ENCODE results near the gene ZNF385D. TPM values are rescaled to one million over a fixed set of nuclear protein-coding genes. Genes with fewer than 3 reads are reported as not detected.
A peak's percentile ranks its signal among the peaks of the same experiment; 100 is the strongest.

Gene ZNF385D
- total and polyA plus RNA-seq, 7 donors: under 0.01 to 4.3 (median 1.2) TPM

DNA sequence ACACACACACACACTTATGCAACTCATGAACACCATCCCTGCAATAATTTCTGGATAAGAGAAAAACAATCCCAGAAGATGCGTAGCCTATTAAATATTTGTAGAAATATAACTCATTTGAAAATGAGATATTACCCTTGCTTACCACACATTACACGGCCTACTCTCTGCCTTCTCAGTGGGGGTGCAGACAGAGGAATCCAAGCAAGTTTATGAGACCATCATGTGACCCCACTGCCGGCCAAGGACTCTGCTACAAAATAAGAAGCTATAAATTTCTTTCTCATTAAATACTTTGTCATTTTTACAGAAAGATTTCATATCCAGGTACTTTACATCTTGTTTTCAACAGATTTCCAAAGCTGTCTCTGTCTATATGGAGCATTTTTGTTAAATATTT lies 286.3 kb downstream of the ZNF385D start:
- Histone ChIP-seq H3K27me3 (no peaks in the 10 kb centered on the region), H3K9me3 (no peaks in the 10 kb centered on the region), H3K27ac (no peak overlapping the region), H3K4me1 (peaks cover 0 to 22% (median 8%) of the 10 kb centered on the region in 4 donors), H3K36me3 (no peaks in the 10 kb centered on the region), H3K4me3 (no peak overlapping the region)
- intact Hi-C loops (cut with DNase I): no loop called here
- TF ChIP-seq POLR2A (IDR thresholded peaks at IDR 0.05) (no peak), POLR2AphosphoS5 (IDR thresholded peaks at IDR 0.05) (peak in 2 of 4 donors; percentile 32 to 35), EP300 (IDR thresholded peaks at IDR 0.05) (no peak)
- TF ChIP-seq, protein P1, sequence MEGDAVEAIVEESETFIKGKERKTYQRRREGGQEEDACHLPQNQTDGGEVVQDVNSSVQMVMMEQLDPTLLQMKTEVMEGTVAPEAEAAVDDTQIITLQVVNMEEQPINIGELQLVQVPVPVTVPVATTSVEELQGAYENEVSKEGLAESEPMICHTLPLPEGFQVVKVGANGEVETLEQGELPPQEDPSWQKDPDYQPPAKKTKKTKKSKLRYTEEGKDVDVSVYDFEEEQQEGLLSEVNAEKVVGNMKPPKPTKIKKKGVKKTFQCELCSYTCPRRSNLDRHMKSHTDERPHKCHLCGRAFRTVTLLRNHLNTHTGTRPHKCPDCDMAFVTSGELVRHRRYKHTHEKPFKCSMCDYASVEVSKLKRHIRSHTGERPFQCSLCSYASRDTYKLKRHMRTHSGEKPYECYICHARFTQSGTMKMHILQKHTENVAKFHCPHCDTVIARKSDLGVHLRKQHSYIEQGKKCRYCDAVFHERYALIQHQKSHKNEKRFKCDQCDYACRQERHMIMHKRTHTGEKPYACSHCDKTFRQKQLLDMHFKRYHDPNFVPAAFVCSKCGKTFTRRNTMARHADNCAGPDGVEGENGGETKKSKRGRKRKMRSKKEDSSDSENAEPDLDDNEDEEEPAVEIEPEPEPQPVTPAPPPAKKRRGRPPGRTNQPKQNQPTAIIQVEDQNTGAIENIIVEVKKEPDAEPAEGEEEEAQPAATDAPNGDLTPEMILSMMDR (IDR thresholded peaks at IDR 0.05): no peak
- DNase-seq: peak; percentile 66
- WGBS, 2 donors: 46 to 51% methylated on average over 3 of the region's 3 CpGs

GRCh38 chr3:21463319-21463718 lies 287.7 kb downstream of the ZNF385D start:
- WGBS, 2 donors: 89 to 91% methylated on average over 4 of the region's 4 CpGs
- Histone ChIP-seq H3K36me3 (no peaks in the 10 kb centered on the region), H3K4me1 (peaks cover 0 to 22% (median 8%) of the 10 kb centered on the region in 4 donors), H3K9me3 (no peaks in the 10 kb centered on the region), H3K27me3 (no peaks in the 10 kb centered on the region), H3K4me3 (no peak overlapping the region), H3K27ac (no peak overlapping the region)
- no peak for TF ChIP-seq POLR2AphosphoS5 (IDR thresholded peaks at IDR 0.05)
- TF ChIP-seq, protein P1 (IDR thresholded peaks at IDR 0.05): no peak
- TF ChIP-seq POLR2A (IDR thresholded peaks at IDR 0.05): no peak
- intact Hi-C loops (cut with DNase I): no loop called here
- DNase-seq: no peak

- no peak overlapping the region for H3K4me3 ChIP-seq
- no peaks in the 10 kb centered on the region for H3K36me3 ChIP-seq
- no peaks in the 10 kb centered on the region for H3K9me3 ChIP-seq
- DNase-seq: no peak
- peaks cover 0 to 22% (median 8%) of the 10 kb centered on the region in 4 donors for H3K4me1 ChIP-seq
- intact Hi-C loops (cut with DNase I): no loop called here
- no peak for TF ChIP-seq EP300 (IDR thresholded peaks at IDR 0.05)
- TF ChIP-seq POLR2A (IDR thresholded peaks at IDR 0.05): no peak
- TF ChIP-seq, protein P1 (IDR thresholded peaks at IDR 0.05): no peak
- TF ChIP-seq POLR2AphosphoS5 (IDR thresholded peaks at IDR 0.05): no peak
- H3K27ac ChIP-seq: no peak overlapping the region
- no peaks in the 10 kb centered on the region for H3K27me3 ChIP-seq
These were observed 288.9 kb downstream of the ZNF385D start for GRCh38 chr3:21462141-21462540.

DNA sequence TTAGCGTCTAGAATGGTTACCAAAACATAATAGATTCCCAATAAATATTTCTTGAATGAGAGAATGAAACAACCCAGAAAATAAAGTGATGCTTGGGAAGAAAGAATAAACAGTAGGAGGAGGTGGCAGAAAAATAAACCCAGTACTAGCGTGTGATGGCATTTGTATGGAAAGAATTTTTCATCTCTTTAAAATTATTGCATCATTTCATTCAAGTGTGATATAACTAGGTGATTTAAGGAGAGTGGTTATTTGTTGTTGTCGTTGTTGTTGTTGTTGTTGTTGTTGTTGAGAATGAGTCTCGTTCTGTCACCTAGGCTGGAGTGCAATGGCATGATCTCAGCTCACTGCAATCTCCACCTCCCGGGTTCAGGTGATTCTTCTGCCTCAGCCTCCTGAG lies 293.9 kb downstream of the ZNF385D start:
- no peak for DNase-seq
- H3K36me3 ChIP-seq: no peaks in the 10 kb centered on the region
- WGBS, 2 donors: 82 to 85% methylated on average over 5 of the region's 5 CpGs
- TF ChIP-seq POLR2A (IDR thresholded peaks at IDR 0.05) (no peak), POLR2AphosphoS5 (IDR thresholded peaks at IDR 0.05) (no peak), EP300 (IDR thresholded peaks at IDR 0.05) (no peak)
- TF ChIP-seq, protein P1 (IDR thresholded peaks at IDR 0.05): no peak
- intact Hi-C loops (cut with DNase I): no loop called here
- peaks cover 0 to 3% (median 0%) of the 10 kb centered on the region in 4 donors for H3K9me3 ChIP-seq
- no peak overlapping the region for H3K27ac ChIP-seq
- no peaks in the 10 kb centered on the region for H3K27me3 ChIP-seq
- no peak overlapping the region for H3K4me3 ChIP-seq
- no peaks in the 10 kb centered on the region for H3K4me1 ChIP-seq

DNA sequence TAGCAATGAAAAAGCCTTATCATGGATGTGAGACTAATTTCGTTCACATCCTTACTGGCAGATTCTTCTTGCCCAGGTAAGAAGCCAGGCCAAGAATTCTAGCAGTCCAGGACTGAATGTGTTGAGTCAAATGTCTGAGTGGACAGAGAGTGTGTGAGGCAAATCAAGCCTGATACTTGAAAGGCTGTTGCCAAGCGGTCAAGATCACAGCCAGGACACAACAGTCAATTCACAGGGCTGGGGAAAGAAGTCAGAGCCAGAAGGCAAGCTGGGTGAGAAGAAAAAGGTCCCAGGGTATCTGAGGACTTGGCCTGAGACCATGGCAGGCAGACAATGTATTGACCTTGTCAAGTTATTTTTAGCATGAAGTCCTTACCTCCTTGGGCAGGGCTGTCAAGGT lies 301.3 kb downstream of the ZNF385D start:
- TF ChIP-seq EP300 (IDR thresholded peaks at IDR 0.05): no peak
- no peak for TF ChIP-seq POLR2A (IDR thresholded peaks at IDR 0.05)
- intact Hi-C loops (cut with DNase I): no loop called here
- 28 to 35% methylated on average over 2 of the region's 2 CpGs for WGBS, 2 donors
- DNase-seq: no peak
- H3K9me3 ChIP-seq: peaks cover 0 to 3% (median 0%) of the 10 kb centered on the region in 4 donors
- H3K27me3 ChIP-seq: no peaks in the 10 kb centered on the region
- H3K36me3 ChIP-seq: no peaks in the 10 kb centered on the region
- no peak overlapping the region for H3K4me3 ChIP-seq
- H3K27ac ChIP-seq: no peak overlapping the region
- peaks cover 0 to 10% (median 0%) of the 10 kb centered on the region in 4 donors for H3K4me1 ChIP-seq
